SKM-1 treated with dmso at 0.1 percent for 144 hours (cell line): ENCODE results near the gene PFN2.

Experiments used
- DNase-seq: peaks from one replicate; lab custom pipeline; 2025; ENCODE audit not compliant: unreplicated experiment; lab: John Stamatoyannopoulos, UW

PFN2 gene

GRCh38 chr3:149933008-149933407 lies 37.7 kb downstream of the PFN2 start:
- DNase-seq, result no peak

DNA sequence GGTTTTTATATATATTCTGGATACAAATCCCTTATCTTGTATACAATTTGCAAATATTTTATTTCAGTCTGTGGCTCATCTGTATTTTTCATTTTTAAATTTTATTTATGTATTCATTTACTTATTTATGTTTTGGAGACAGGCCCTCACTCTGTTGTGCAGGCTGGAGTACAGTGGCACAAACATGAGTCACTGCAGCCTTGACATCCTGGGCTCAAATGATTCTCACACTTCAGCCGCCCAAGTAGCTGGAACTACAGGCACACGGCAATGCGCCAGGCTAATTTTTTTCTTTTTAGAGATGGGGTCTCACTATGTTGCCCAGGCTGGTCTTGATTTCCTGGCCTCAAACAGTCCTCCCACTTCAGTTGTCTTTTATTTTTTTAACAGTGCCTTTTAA lies 50.6 kb downstream of the PFN2 start:
- no peak for DNase-seq

DNA sequence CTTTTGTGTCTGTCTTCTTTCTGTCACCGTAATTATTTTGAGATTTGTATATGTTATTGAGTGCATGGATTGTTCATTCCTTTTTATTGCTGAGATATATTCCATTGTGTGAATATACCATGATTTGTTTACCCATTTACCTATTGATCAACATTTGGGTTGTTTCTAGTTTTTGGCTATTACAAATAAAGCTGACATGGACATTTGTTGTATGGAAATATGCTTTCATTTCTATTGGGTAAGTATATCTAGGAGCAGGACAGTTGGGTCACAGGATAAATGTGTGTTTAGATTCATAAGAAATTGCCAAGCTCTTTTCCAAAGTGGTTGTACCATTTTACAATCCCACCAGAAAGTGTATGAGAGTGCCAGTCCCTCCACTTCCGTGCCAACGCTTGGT lies 51.2 kb downstream of the PFN2 start:
- DNase-seq, result no peak

DNA sequence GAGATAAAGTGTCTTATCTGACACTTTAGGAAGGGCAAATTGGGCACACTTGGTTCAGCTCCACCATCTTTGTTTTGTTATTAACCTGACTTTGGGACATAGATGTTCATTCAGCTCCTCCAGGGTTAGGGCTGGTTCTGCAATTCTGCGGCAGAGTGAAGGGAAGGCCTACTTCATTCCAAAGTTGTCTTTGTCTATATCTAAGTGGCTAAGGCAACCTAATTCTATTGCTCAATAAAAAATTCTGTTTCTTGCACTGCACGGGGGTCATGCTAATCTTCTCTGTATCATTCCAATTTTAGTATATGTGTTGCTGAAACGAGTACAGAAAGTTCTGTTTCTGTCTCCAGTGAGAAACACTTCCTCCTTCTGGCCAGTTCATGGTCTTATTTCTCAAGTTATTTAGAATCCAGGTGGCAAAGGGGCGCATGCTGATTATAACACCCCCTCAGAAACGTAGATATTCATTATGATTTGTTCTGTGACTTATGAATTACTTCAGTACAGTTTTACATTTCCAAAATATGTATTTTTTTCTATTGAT lies 53.5 kb downstream of the PFN2 start:
- no peak for DNase-seq
